Thoracic aorta (tissue), 2 donors: ENCODE measurements around the gene CHST11. TPM values are rescaled to one million over a fixed set of nuclear protein-coding genes. Genes with fewer than 3 reads are reported as not detected.

Source experiments
- ATAC-seq: fragments of 150-250 bp; one replicate; pipeline ENCODE4 v1.8.0; 2017; ENCODE audit warnings: low read depth; ENCODE audit not compliant: insufficient number of reproducible peaks, low FRiP score
- DNase-seq: peaks from one replicate; pipeline ENCODE4 v3.0.0-alpha.2; 2020; ENCODE audit warnings: low spot score
- H3K27ac ChIP-seq, 2 donors: fragments of 200-600 bp; sonication (generic); 1 replicate in 1 of 2; 2 replicates in 1 of 2; pipeline ENCODE4 v1.5.1; 2016; ENCODE audit warnings: mild to moderate bottlenecking in 2 of 2, moderate library complexity in 2 of 2
- H3K27me3 ChIP-seq: fragments of 200-600 bp; sonication (generic); replicated peaks from 2 replicates; pipeline ENCODE4 v1.6.0; 2016; ENCODE audit warnings: mild to moderate bottlenecking; ENCODE audit not compliant: insufficient read depth
- H3K36me3 ChIP-seq: fragments of 200-600 bp; sonication (generic); one replicate; pipeline ENCODE4 v1.5.1; 2016
- H3K4me1 ChIP-seq, 2 donors: fragments of 200-600 bp; sonication (generic); 1 replicate in 1 of 2; 2 replicates in 1 of 2; pipeline versions ENCODE4 v1.5.1 to v1.6.0; 2016; ENCODE audit warnings: low read depth in 2 of 2, mild to moderate bottlenecking in 1 of 2; ENCODE audit not compliant: control insufficient read depth in 1 of 2
- H3K4me3 ChIP-seq: fragments of 200-600 bp; sonication (generic); 2 replicates; pipeline ENCODE4 v1.5.1; 2016; ENCODE audit warnings: mild to moderate bottlenecking
- H3K9me3 ChIP-seq: fragments of 200-600 bp; sonication (generic); 2 replicates; pipeline ENCODE4 v1.5.1; 2016
- CTCF ChIP-seq: fragments of 200-600 bp; sonication (generic); IDR thresholded peaks from one replicate; pipeline ENCODE4 v1.5.1; 2019; ENCODE audit warnings: antibody characterized with exemption
- total RNA-seq, 2 donors: library from RNA; depleted of rRNA; stranded (reverse); fragments of >200 nt; gene quantifications; one replicate each; pipeline versions ENCODE4 v1.1.0 to v1.2.3, GENCODE V29; 2016

CHST11 gene
- total RNA-seq, 2 donors from 2014 or later, result 41.9 to 79.3 TPM

- H3K27me3 ChIP-seq, result no peaks in the 10 kb centered on the region
These were observed 246.6 kb downstream of the CHST11 start for GRCh38 chr12:104703372-104703771.

GRCh38 chr12:104704224-104704779, 247.6 kb downstream of the CHST11 start:
- Histone ChIP-seq H3K36me3 (no peaks in the 10 kb centered on the region), H3K9me3 (no peaks in the 10 kb centered on the region), H3K27ac (no peak overlapping the region), H3K27me3 (no peaks in the 10 kb centered on the region), H3K4me3 (no peak overlapping the region), H3K4me1 (peaks cover 5 to 47% of the 10 kb centered on the region in 2 donors)
- DNase-seq (no peak), ATAC-seq (no peak)
- TF ChIP-seq CTCF, result no peak

More at GRCh38 chr12:104703372-104703771, 246.6 kb downstream of the CHST11 start:
- no peak for ATAC-seq
- Histone ChIP-seq H3K36me3 (no peaks in the 10 kb centered on the region), H3K27ac (peak overlapping the region in 1 of 2 donors; percentile 60), H3K4me3 (no peak overlapping the region), H3K9me3 (no peaks in the 10 kb centered on the region), H3K4me1 (peaks cover 7 to 55% of the 10 kb centered on the region in 2 donors)
- TF ChIP-seq CTCF, result no peak
- no peak for DNase-seq

DNA sequence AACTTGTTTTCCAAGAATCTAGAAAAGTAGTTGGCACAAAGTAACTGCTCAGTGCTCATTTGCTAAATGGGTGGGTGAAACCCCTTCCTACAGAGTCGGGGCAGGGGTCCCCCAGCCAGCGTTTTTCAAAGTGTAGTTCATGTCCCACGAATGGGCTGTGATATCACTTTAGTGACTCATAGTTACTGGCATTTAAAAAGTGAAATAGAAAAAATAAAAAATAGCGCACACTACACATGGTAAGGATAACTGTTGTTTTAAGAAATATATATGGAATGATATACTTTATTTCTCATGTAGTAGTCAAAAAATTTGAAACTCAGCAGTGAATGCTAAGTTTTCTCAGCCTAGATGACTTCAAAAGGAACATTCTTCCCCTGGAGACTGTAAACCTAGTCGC, 250.4 kb downstream of the CHST11 start:
- no peak overlapping the region for H3K27ac ChIP-seq
- H3K4me3 ChIP-seq, result peak overlapping the region; percentile 39
- no peaks in the 10 kb centered on the region for H3K9me3 ChIP-seq
- H3K4me1 ChIP-seq, result peaks cover 11 to 53% of the 10 kb centered on the region in 2 donors
- no peaks in the 10 kb centered on the region for H3K27me3 ChIP-seq
- no peak for TF ChIP-seq CTCF
- no peaks in the 10 kb centered on the region for H3K36me3 ChIP-seq
- ATAC-seq (no peak), DNase-seq (no peak)

DNA sequence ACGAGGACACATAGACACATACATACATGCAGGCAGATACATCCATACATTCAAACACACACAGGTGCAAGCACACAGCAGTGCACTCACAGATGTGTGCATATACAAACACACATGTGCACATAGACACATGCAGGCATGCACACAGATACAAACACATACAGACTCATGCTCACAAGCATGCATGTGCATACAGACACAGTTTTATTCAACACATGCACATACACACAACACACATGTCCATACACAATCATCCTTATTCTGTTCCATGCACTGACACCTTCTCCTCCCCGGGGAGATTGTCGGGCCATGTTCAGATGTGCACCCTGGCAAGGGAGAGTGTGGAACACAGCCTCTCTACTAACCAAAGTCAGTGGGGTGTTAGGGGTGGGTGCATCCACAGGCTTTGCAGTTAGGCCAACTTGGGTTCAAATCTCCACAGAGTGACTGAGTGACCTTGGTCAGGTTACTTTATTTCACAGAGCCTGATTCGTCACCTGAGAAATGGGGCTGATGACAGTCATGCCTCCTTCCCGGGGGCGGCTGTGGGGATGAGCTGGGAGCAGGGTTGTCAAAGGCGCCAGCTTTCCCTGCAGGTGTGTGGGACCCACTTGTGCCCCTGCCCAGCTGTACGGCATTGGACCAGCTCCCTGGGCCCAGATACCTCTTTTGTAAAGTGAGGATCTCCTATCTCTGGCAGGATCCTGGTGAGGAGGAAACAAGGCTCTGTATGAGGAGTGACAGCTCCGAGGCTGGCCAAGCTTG, 251.2 kb downstream of the CHST11 start:
- no peaks in the 10 kb centered on the region for H3K9me3 ChIP-seq
- H3K36me3 ChIP-seq, result no peaks in the 10 kb centered on the region
- no peak for TF ChIP-seq CTCF
- no peaks in the 10 kb centered on the region for H3K27me3 ChIP-seq
- H3K4me1 ChIP-seq, result peaks cover 11 to 53% of the 10 kb centered on the region in 2 donors
- ATAC-seq (no peak), DNase-seq (no peak)
- no peak overlapping the region for H3K4me3 ChIP-seq
- no peak overlapping the region for H3K27ac ChIP-seq

DNA sequence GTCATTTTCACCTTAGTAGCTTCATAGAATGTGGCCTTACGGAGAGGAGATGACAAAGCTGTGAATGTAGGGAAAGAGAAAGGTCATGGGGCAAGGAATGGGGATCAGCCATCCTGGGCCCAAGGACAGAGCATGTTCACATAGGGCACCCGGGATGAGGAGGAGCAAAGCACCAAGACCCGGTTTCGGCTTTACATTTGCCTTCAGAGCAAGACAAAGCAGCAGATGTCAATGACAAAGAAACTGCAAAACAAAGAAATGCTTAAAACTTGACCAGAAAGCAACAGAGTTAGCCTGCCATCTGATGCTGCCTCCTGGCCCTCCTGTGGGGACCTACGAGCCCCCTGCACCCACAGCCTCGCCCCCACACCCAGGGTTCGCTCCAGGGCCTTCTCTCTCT, 252.1 kb downstream of the CHST11 start:
- Histone ChIP-seq H3K9me3 (no peaks in the 10 kb centered on the region), H3K4me1 (peaks cover 11 to 49% of the 10 kb centered on the region in 2 donors), H3K27ac (no peak overlapping the region), H3K27me3 (no peaks in the 10 kb centered on the region), H3K4me3 (no peak overlapping the region), H3K36me3 (no peaks in the 10 kb centered on the region)
- ATAC-seq (no peak), DNase-seq (no peak)
- no peak for TF ChIP-seq CTCF
